Stimulated activated memory B cell treated with anti-CD40 and anti-IgM and Interleukin-4, amounts not matched to agents 10 μg/mL and 1 μg/mL and 100 μg/mL, for 72 hours (primary cell): ENCODE results near the gene UBE2G2.
A peak's percentile ranks its signal among the peaks of the same experiment; 100 is the strongest.

ENCODE experiments used
- ATAC-seq: fragments of 150-1000 bp; cut with Tn5 transposase; 2 replicates; pipeline ENCODE4 v1.10.0; 2021
- H3K27ac Mint-ChIP-seq: one replicate; pipeline ENCODE4 v1.8.0; 2022; ENCODE audit warnings: mild to moderate bottlenecking, mixed read lengths
- H3K27me3 Mint-ChIP-seq: one replicate; pipeline ENCODE4 v1.8.0; 2022; ENCODE audit warnings: mixed read lengths
- H3K36me3 Mint-ChIP-seq: one replicate; pipeline ENCODE4 v1.8.0; 2022; ENCODE audit warnings: mixed read lengths
- H3K4me1 Mint-ChIP-seq: one replicate; pipeline ENCODE4 v1.8.0; 2022; ENCODE audit warnings: mixed read lengths
- H3K4me3 Mint-ChIP-seq: one replicate; pipeline ENCODE4 v1.8.0; 2022; ENCODE audit warnings: mild to moderate bottlenecking, moderate library complexity, mixed read lengths
- H3K9me3 Mint-ChIP-seq: one replicate; pipeline ENCODE4 v1.8.0; 2022; ENCODE audit warnings: mixed read lengths

The UBE2G2 gene

DNA sequence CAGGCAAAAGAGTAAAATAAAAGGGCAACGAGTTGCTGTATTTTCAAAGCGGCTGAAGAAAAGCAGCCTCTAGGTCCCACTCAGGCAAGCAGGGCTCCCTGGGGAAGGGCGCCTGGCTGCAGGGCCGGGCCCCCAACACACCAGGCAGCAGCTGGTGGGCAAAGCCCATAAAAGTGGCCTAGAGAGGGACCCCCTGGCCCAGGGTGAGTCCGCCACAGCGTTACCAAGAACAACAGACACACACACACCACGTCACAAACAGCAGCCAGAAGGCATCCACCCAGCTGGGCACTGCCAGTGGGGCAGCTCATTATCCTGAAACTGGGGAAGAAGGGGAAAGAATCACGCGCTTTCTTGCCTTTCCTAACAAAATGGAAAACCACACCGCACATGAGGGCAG, 11.5 kb upstream of the UBE2G2 start:
- no peak for ATAC-seq
- Mint-ChIP-seq H3K4me1 (peaks cover 36% of the 10 kb centered on the region), H3K36me3 (peaks cover 43% of the 10 kb centered on the region), H3K4me3 (no peak overlapping the region), H3K27ac (no peak overlapping the region), H3K27me3 (no peaks in the 10 kb centered on the region), H3K9me3 (no peaks in the 10 kb centered on the region)

- Mint-ChIP-seq H3K36me3 (peaks cover 43% of the 10 kb centered on the region), H3K9me3 (no peaks in the 10 kb centered on the region), H3K27ac (no peak overlapping the region), H3K4me1 (peaks cover 36% of the 10 kb centered on the region), H3K27me3 (no peaks in the 10 kb centered on the region), H3K4me3 (no peak overlapping the region)
- ATAC-seq = no peak
Measured at GRCh38 chr21:44812640-44813039, 11.0 kb upstream of the UBE2G2 start.

DNA sequence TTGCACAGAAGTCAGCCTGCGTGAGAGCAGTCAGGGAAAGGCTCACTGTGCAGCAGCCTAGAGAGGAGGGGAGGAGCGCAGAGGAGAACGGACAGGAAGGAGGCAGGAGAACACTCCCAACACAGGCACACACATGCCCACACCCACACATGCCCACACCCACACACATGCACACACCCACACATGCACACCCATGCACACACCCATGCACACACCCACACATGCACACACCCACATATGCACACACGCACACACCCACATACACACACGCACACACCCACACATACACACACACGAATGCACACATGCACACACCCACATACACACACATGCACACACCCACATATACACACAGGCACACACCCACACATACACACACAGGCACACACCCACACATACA, 9.2 kb upstream of the UBE2G2 start:
- peaks cover 55% of the 10 kb centered on the region for H3K36me3 Mint-ChIP-seq
- peaks cover 22% of the 10 kb centered on the region for H3K4me1 Mint-ChIP-seq
- ATAC-seq = no peak
- no peaks in the 10 kb centered on the region for H3K27me3 Mint-ChIP-seq
- H3K27ac Mint-ChIP-seq = no peak overlapping the region
- H3K4me3 Mint-ChIP-seq = no peak overlapping the region
- no peaks in the 10 kb centered on the region for H3K9me3 Mint-ChIP-seq

DNA sequence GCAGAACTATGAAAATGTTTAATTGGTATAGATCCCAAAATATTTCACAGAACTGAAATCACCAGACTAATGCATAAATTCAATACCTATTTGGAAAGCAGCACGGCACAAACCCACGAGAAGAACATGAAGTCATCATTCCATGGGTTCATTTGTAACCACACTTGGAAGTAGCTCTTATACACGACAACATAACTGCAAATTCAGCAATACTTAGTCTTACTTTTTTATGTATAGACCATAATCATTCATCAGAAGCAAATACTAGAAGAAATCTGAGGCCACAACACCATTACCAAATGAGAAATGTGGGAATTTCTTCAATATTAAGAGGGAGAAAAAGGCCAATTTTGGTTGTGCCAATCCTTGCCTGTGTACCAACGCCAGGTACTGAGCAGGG, 4.2 kb upstream of the UBE2G2 start:
- H3K36me3 Mint-ChIP-seq = peaks cover 47% of the 10 kb centered on the region

GRCh38 chr21:44805226-44805625, 3.6 kb upstream of the UBE2G2 start:
- ATAC-seq = no peak
- H3K27me3 Mint-ChIP-seq = no peaks in the 10 kb centered on the region
- H3K4me3 Mint-ChIP-seq = no peak overlapping the region
- H3K36me3 Mint-ChIP-seq = peaks cover 44% of the 10 kb centered on the region
- peaks cover 20% of the 10 kb centered on the region for H3K4me1 Mint-ChIP-seq
- H3K27ac Mint-ChIP-seq = no peak overlapping the region
- no peaks in the 10 kb centered on the region for H3K9me3 Mint-ChIP-seq

More for the DNA sequence above, 4.2 kb upstream of the UBE2G2 start:
- no peaks in the 10 kb centered on the region for H3K9me3 Mint-ChIP-seq
- no peak for ATAC-seq
- no peak overlapping the region for H3K27ac Mint-ChIP-seq
- H3K27me3 Mint-ChIP-seq = no peaks in the 10 kb centered on the region
- H3K4me3 Mint-ChIP-seq = no peak overlapping the region
- H3K4me1 Mint-ChIP-seq = peaks cover 17% of the 10 kb centered on the region

DNA sequence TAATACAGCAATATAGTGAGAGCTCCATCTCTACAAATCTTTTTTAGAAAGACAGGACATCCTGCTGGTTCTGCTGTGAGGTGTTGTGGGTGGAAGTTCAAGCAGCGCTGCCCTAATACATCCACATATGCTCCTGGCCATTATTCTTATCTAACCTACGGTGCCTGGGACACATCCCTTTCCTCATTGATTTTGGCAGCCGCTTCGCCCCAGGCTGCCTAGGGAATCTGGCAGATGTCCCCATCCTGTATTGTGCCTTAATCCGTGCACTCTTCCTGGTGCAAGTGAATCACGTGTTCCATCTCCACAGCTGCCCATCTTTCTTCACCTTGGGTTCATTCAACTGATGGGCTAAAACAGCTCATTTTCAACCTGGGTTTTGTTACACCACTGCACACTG, 3.1 kb upstream of the UBE2G2 start:
- no peaks in the 10 kb centered on the region for H3K9me3 Mint-ChIP-seq
- H3K36me3 Mint-ChIP-seq = peaks cover 42% of the 10 kb centered on the region
- peaks cover 24% of the 10 kb centered on the region for H3K4me1 Mint-ChIP-seq
- ATAC-seq = no peak
- no peak overlapping the region for H3K4me3 Mint-ChIP-seq
- H3K27ac Mint-ChIP-seq = no peak overlapping the region
- no peaks in the 10 kb centered on the region for H3K27me3 Mint-ChIP-seq

DNA sequence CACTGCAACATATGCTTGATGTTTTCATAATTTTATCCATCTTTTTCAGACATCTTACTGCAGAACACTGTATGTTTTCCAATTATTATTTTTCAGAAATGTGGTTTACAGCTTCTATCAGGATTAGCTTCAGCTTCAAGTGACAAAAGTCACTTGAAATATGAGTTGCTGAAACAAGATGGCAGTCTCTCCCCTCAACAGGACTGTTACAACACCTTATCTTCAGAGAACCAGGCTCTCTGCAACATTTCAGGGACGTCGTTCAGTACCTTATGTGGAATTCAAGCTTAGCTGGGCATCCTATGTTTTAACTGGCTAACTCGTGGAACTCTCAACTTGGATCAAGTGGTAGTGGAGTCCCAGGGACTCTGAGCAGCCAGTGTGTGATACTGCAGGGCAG, 2.0 kb upstream of the UBE2G2 start:
- H3K4me3 Mint-ChIP-seq = peak overlapping the region; percentile 95
- H3K4me1 Mint-ChIP-seq = peaks cover 32% of the 10 kb centered on the region
- H3K27ac Mint-ChIP-seq = no peak overlapping the region
- H3K36me3 Mint-ChIP-seq = peaks cover 40% of the 10 kb centered on the region
- no peak for ATAC-seq
- H3K9me3 Mint-ChIP-seq = no peaks in the 10 kb centered on the region
- no peaks in the 10 kb centered on the region for H3K27me3 Mint-ChIP-seq

DNA sequence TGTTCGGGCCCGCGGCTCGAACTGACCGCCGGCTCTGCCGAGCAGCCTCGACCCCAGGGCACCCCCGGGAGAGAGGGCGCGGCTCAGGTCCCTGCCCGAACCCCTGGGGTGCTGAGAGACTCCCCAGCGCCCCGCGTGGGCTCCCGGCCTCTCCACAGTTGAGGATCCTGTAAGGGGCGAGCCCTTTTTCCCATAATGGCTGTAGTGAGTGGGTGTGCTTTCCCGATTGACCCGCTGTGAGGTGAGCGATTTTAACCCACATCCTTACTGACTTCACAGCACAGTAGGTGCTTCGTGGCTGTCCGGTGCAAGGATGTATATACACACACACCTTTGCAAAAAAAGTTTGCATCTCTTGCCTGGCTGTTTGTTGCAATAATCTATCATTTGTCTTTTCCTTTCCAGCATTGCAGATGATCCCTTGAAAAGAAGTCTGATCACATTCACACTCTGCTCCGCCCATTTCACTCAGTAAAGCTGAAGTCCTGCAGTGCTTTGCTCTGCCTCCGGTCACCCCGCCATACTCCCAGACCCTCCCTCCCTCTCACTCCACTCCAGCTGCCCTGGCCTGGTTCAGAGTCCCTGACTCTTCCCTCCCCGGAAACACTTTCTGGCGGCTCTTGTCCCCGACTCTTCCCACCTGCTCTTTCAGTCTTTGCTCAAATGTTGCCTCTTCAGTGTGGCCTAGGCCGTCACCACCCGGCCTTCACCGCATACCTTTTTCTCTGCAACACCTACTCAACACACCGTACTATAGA, 955 bp upstream of the UBE2G2 start:
- no peaks in the 10 kb centered on the region for H3K9me3 Mint-ChIP-seq
- H3K36me3 Mint-ChIP-seq = peaks cover 40% of the 10 kb centered on the region
- H3K27ac Mint-ChIP-seq = peak overlapping the region; percentile 85
- peak overlapping the region; percentile 95 for H3K4me3 Mint-ChIP-seq
- peaks cover 37% of the 10 kb centered on the region for H3K4me1 Mint-ChIP-seq
- ATAC-seq = peak; percentile 49
- no peaks in the 10 kb centered on the region for H3K27me3 Mint-ChIP-seq

DNA sequence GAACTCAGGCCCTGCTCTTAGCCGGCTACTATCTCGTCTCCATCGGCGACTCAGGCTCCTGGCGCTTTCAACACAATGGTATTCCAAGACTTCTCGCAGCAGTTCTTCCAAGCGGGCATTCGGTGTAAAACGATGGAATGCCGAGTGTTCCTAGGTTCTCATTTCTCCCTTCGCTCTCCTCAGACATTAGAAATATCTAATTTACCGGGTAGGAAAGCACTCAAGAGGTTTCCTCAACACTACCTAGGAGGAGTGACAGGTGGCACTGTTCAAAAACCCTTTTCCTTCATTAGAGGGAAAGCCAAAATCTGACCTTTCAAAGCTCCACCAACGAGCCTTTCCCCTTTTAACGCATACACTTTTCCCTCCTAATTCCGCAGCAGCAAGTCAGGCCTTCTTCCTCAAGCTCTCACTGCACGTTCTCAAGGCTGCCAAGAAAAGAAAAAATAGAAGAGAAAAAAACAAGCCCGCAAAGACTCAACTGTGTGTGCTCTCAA, 601 bp downstream of the UBE2G2 start:
- Mint-ChIP-seq H3K27me3 (no peaks in the 10 kb centered on the region), H3K9me3 (no peaks in the 10 kb centered on the region), H3K36me3 (peaks cover 43% of the 10 kb centered on the region), H3K4me1 (peaks cover 50% of the 10 kb centered on the region), H3K4me3 (peak overlapping the region; percentile 95), H3K27ac (peak overlapping the region; percentile 85)
- ATAC-seq = peak; percentile 67

DNA sequence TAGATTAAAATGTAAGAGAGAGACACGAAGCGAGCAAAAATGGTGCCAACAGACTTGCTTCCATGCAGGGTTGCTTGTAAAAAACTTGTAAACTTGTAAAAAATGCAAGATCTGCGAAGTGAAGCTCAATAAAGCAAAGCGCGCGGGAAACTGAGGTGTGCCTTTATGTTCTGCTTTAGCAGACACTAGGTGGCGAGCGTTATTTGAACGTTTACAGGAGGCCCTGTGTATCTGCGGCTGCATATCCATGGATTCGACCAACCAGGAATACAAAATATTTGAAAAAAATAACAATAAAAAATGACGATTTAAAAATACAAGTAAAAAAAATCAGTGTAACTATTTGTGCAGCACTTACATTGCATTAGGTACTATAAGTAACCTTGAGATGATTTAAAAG, 1.5 kb downstream of the UBE2G2 start:
- no peak for ATAC-seq
- Mint-ChIP-seq H3K27ac (no peak overlapping the region), H3K4me3 (peak overlapping the region; percentile 25), H3K9me3 (no peaks in the 10 kb centered on the region), H3K36me3 (peaks cover 43% of the 10 kb centered on the region), H3K27me3 (no peaks in the 10 kb centered on the region), H3K4me1 (peaks cover 58% of the 10 kb centered on the region)

DNA sequence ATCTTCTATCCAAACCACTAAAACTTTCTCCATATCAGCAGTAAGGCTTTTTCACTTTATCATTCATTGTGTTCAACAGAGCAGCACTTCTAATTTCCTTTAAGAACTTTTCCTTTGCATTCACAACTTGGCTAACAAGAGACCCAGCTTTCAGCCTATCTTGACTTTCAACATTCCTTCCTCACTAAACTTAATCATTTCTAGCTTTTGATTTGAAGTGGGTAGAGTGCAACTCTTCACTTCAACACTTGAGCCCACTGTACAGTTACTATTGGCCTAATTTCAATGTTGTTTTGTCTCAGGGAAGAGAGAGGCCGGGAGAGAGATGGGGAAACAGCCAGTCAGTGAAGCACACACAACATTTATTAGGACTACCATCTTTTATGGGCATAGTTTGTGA, 2.0 kb downstream of the UBE2G2 start:
- H3K27ac Mint-ChIP-seq = no peak overlapping the region
- no peaks in the 10 kb centered on the region for H3K9me3 Mint-ChIP-seq
- H3K4me3 Mint-ChIP-seq = peak overlapping the region; percentile 25
- H3K36me3 Mint-ChIP-seq = peaks cover 38% of the 10 kb centered on the region
- H3K27me3 Mint-ChIP-seq = no peaks in the 10 kb centered on the region
- no peak for ATAC-seq
- H3K4me1 Mint-ChIP-seq = peaks cover 58% of the 10 kb centered on the region

DNA sequence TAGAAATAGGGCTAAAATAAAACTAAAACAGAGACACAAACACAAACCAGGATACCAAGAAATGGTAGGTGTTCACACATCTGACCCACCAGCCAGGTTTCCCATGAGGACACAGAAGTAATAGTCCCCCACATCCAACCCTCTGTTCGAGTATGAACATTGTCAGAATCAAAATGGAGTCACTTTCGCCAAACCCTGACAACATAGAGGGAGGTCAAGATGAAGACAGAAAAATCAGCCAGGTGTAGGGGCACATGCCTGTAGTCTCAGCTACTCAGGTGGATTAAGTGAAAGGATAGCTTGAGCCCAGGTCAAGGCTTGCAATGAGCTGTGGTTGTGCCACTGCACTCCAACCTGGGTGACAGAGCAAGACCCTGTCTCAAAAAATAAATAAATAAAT, 3.8 kb downstream of the UBE2G2 start:
- no peak for ATAC-seq
- Mint-ChIP-seq H3K27me3 (no peaks in the 10 kb centered on the region), H3K4me1 (peaks cover 59% of the 10 kb centered on the region), H3K27ac (no peak overlapping the region), H3K9me3 (no peaks in the 10 kb centered on the region), H3K4me3 (no peak overlapping the region), H3K36me3 (peaks cover 33% of the 10 kb centered on the region)

DNA sequence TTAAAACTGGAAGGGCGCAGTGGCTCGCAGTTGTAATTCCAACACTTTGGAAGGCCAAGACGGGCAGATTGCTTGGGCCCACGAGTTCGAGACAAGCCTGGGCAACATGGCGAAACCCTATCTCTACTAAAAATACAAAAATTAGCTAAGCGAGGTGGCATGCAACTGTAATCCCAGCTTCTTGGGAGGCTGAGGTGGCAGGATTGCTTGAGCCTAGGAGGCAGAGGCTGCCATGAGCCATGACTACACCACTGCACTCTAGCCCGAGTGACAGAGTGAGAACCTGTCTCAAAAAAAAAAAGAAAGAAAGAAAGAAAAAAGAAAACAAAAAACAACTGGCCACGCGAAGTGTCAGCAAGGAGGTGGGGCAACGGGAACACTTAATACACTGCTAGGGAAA, 6.3 kb downstream of the UBE2G2 start:
- no peak overlapping the region for H3K27ac Mint-ChIP-seq
- H3K4me3 Mint-ChIP-seq = no peak overlapping the region
- H3K4me1 Mint-ChIP-seq = peaks cover 55% of the 10 kb centered on the region
- no peaks in the 10 kb centered on the region for H3K9me3 Mint-ChIP-seq
- no peaks in the 10 kb centered on the region for H3K27me3 Mint-ChIP-seq
- peaks cover 48% of the 10 kb centered on the region for H3K36me3 Mint-ChIP-seq
- ATAC-seq = no peak

DNA sequence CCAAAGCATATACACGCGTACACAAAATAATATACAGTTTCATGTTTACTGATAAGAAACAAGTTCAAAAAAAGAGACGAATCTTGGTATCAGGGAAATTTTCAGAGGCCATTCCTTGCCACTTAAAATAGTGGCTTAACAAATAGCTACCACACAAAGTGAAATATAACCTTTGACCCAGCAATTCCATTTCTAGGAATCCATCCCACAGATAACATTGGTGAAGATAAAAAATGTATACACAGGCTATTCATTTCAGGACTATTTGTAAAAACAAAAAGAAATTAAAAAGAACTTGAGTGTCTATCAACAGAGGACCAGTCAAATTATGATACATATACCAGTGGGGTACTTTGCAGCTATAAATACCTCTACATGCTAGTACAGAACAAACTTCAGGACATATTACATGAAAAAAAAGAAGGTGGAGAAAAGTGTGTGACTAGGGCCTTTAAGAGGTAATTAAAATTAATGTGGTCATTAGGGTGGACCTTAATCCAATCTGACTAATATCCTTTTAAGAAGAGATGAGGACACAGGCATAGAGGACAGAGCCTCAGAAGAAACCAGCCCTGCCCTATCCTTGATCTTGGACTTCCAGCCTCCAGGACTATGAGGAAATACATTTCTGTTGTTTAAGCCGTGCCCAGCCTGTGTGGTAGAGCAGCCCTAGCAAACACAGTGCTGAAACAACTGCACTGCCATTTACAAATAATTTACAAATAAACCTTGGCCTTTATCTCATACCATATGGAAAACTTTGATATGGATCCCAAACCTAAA, 7.8 kb downstream of the UBE2G2 start:
- H3K27me3 Mint-ChIP-seq = no peaks in the 10 kb centered on the region
- H3K9me3 Mint-ChIP-seq = no peaks in the 10 kb centered on the region
- peaks cover 54% of the 10 kb centered on the region for H3K4me1 Mint-ChIP-seq
- no peak overlapping the region for H3K4me3 Mint-ChIP-seq
- ATAC-seq = no peak
- no peak overlapping the region for H3K27ac Mint-ChIP-seq
- peaks cover 46% of the 10 kb centered on the region for H3K36me3 Mint-ChIP-seq

- Mint-ChIP-seq H3K36me3 (peaks cover 41% of the 10 kb centered on the region), H3K4me3 (no peak overlapping the region), H3K27me3 (no peaks in the 10 kb centered on the region), H3K9me3 (no peaks in the 10 kb centered on the region), H3K4me1 (peaks cover 48% of the 10 kb centered on the region), H3K27ac (no peak overlapping the region)
- ATAC-seq = peak; percentile 81
Measured at GRCh38 chr21:44792702-44793591, 8.7 kb downstream of the UBE2G2 start.
